Muscle of back (tissue), 11 donors: ENCODE results near the gene FHL5. TPM values are rescaled to one million over a fixed set of nuclear protein-coding genes. Genes with fewer than 3 reads are reported as not detected.
"Not testable (repeated sequence)": the region's sequence is repeated elsewhere in the genome, so short reads cannot be mapped to it uniquely, and the experiment has no call there.

Experiments used
- DNase-seq, 3 donors: peaks; one replicate each; pipeline versions ENCODE4 v3.0.0 to v3.0.0-alpha.2; 2013
- polyA plus RNA-seq, 10 donors: library from polyadenylated mRNA; unstranded; fragments of 120-200 nt; gene quantifications; one replicate each; pipeline ENCODE4 v1.2.1, GENCODE V29; 2013; ENCODE audit not compliant: insufficient read length in 10 of 10

The FHL5 gene
- polyA plus RNA-seq, 10 donors = 1.1 to 3.3 (median 1.9) TPM

DNA sequence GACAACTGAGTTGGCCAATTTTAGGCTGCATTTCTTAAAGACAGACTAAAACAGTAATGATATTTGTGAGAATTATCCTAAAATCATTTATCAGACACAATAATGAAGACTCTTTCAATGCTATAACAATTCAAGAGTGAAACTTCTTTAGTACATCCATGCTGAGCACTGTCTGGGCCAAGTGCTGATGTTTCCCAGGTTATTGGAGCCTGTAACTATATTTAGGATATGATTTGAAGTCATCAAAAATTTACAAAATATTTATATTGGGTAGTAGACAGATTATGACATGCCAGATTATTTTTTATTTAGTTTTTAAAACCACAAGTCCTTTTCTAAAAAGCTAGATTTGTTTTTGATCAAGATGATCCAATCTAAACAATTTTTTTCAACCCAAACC, 45.1 kb downstream of the FHL5 start:
- DNase-seq = no peak

DNA sequence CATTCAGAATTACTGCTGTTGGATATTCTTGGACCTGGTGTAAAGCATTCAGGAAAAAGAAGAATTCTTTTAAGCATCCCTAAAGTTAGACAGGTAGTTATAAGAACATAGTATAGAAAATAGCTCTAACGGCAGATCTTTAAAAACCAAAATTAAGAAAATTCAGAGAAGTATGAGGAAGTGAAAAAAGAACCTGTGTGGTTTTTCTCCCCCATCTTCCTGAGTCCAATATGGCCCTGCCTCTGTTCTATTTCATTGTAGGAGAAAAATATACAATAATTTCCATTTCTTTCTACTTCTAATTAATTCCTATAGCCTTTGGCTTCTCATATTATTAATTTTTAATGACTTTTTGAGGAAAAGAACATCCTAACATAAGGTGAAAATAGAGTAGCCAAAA, 47.1 kb downstream of the FHL5 start:
- DNase-seq = no peak

DNA sequence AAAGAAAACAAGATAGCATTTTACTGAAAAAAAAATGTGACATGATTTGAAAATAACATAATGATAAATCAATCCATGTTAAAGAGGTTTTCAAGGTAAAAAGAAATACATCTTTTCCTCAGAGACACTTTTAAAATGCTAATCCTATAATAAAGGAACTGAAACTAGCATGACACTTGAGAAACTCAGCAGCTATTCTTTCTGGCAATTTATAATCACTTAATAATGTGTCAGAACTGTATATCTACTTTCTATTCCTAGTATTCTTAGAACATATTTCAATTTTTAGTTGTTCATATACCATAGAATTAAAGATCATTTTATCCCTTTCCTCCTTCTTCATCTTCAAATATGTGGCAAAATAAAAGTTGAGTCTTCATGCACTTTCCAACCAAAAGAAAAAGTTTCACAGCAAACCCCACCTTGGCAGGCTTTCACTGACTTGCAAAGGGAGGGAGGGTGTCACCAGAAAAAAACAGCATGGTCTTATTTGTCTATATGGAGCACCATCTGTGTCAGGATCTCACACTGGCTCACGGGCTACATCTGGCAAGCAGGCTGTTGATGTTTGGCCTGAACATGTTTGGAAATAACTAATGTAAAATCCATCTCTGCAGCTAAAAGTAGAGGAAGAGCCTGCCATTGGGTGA, 48.5 kb downstream of the FHL5 start:
- no peak for DNase-seq

DNA sequence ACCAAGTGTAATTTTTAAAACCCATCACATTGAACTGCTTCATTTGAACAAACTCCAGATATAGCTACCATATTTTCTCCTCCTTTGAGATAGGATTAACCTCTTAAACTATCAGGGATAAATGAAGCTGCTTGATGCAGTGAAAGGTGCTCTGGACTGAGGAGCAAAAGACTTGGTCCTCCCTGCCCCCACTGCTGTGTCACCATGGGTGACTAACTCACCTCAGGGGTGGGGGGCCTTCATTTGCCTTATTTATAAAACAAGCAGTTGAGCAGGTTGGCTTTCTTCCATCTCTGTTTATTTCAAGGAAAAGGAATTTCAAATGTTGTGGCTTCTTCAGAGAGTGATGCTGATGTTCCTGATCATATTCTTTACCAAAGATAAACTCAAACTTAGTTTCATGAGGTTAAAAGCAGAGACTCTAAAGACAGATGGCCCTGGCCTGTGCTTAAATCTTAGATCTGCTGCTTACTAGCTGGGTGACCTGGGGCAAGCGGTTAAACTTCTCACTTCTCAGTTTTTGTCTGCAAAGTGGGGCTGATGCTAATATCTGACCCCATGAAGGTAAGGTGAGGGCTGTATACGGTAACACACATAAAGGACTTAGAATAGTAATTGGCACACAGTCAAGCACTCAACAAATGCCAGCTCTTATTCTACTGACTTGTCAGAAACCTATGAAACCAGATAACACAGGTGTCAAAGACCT, 50.5 kb downstream of the FHL5 start:
- DNase-seq = no peak

DNA sequence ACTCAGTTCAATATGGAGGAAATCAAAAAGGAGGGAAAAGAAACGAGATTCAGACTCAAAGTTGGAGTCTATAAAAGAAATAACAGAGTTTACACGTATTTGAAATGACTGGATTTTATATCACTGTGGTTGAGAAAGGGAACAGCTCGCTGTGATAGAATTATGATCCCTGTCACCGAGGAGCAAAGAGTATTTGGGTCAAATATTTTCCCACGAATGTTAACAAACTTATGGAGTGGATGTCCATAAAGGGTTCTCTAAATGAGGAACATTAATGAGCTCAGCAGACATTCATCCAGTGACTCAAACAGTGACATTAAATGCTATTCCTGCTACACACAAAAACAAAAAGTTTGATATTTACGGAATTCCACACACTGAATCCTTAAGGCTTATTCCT, 57.9 kb downstream of the FHL5 start:
- DNase-seq = no peak

DNA sequence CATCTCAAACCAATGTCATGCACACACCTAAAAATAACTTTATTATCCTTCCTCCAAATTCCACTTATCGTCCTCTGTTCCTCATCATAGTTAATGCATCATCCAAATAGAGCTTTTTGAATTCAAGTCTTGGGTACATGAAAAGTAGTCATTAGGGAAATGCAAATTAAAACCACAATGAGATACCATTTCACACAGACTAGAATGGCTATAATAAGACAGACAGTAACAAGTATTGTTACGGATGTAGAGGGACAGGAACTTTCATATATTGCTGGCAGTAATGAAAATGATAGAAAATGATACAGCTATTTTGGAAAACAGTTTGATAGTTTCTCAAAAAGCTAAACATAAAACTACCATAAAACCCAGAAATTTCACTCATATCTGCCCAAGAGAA, 59.1 kb downstream of the FHL5 start:
- no peak for DNase-seq

DNA sequence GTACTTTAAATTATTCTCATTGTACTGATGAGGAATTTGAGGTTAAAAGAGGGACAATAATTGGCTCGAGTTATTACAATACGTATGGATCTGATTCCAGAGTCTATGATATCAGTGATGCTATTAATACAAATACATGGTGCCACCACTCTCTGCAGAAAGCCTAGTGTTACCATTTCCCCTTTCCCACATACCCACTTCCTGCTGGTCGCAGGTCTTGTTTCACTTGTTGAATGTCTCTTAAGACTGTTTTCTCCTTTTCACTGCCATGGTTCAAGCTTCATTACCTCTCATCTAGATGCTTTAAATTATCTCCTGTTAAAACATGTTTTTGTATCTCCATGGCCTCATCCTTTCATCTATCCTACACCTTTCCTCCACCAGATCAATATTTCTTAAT, 62.0 kb downstream of the FHL5 start:
- no peak for DNase-seq

DNA sequence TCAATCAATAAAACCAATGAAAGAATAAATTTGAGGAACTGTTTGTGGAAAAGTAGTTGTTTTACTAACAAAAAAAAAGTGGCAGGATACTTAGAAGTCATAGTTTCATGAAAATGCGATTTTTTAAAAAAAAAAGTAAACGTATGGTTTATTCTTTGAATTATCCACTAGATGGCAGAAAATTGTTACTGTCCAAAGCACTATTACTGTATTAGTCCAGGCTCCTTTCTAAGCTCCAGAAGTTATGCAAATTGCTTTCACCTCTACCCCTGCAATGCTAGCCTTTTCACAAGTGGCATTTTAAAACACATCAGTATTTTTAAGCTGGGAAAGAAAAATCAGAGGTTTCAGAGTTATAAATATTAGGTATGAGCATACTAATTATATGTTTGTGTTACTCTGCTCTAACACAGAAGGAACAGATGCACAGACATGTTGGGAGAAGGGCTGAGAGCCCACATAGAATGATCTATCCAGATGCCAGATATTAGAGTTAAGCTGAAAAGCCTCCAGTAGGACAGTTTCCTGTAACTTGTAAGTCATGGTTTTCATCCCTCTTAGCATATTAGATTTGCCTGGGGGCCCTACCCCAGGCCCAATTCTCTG, 63.9 kb downstream of the FHL5 start:
- peak in 2 of 3 donors; percentile 10 to 36 for DNase-seq

DNA sequence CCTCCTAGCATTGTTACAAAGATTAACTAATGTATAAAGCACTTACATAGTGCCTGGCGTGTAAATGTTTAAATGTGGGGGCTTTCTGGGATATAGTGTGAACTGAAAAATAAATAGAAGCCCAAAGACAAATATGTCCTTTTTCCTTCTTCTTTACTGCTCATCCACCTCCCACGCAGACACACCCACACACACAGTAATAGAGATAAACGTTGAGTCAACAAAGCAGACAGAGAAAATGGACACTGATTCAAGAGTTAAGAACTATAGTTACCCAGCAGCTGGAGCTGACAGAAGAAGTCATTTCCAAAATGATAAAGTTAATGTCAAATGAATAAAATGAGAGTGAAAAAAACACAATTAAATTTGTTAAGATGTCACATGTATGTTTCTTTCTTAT, 68.3 kb downstream of the FHL5 start:
- no peak for DNase-seq

DNA sequence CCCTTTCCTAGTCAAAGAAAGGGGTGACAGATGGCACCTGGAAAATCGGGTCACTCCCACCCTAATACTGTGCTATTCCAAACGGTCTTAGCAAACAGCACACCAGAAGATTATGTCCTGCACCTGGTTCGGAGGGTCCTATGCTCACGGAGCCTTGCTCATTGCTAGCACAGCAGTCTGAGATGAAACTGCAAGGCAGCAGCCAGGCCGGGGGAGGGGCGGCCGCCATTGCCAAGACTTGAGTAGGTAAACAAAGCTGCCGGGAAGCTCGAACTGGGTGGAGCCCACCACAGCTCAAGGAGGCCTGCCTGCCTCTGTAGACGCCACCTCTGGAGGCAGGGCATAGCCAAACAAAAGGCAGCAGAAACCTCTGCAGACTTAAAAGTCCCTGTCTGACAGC, 75.1 kb downstream of the FHL5 start:
- not testable (repeated sequence) for DNase-seq

DNA sequence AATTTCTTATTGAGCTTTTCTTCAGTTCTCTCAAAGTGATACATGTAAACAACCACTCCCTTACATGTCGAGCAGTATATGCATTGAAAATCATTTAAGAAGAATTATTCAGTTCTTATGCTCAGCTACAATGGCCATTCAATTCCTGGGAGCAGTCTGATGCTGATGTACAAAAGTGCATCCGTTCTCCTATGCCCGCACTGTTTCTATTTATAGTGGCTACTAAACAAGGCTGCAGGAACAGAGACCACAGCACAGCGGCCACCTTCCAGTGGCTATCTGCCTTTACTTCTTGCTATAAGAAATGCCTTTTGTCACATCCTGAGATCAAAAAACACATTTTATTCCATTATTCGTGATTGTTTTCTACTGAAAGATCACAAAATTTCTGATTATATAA, 82.2 kb downstream of the FHL5 start:
- no peak for DNase-seq

DNA sequence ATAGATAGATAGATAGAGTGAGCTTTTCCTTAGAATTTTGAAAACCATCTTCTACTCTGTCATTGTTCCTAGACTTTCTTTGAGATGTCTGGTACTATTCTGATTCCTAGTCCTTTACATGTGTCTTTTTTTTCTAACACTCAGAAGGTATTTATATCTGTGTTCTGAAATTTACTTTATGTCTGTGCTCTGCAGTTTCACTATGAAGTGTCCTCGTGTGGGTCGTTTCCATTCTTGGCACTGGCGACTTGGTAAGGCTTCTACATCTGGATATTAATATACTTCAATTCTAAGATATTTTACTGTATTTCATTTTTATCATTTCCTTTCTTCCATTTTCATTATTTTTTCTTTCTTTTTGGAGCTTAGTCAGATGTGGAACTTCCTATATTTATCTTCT, 87.0 kb downstream of the FHL5 start:
- no peak for DNase-seq

DNA sequence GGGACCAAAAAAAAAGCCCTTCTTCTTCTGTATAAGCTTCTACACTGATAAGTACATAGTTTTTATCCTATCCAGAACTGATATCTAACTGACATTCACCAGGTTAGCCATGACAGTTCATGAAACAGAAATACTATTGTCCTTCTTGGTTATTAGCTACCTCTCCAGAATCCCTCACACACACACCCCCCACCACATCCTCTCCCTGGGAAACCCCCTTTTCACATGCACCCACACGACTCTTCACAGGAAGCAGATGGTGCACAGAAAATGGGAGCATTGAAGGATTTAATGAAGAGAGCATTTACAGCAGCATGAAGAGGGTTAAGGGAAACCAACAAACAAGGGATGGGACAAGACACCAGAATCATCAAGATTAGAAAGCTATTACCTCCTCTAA, 88.9 kb downstream of the FHL5 start:
- DNase-seq = no peak

DNA sequence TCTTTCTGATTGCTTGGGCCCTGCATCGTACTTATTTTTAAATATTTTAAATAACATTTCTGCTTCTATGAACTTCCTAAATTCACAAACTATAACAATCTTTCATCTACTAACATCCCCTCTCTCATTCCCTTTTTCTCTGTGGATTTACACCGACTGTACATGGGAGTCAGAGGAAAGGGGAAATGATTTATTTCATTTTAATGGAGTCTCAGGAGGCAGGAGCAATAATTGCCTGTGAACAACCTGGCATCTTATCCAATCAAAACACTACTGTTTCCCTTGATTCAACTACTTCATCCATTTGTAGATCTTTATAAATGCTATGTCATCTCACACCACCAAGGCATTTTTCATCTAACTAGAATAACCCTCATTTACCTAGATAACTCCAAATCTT, 89.6 kb downstream of the FHL5 start:
- no peak for DNase-seq

DNA sequence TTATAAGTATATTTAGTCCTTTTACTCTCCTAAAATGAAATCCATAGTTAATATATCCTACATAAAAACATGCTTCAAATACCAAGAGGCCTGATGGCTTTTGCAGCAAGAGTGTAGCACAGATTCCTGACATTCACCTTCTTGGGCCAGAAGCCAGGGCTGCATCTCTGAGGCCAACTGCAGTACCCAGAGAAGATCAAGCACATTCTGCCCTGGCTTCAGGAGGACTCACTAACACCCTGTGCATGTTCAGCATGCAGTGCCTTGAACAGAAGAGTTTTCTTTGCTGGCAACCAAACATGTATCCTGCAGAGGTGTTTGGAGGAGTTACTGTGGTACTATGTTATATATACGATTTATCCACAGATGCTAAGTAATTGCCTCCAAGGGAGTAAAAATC, 90.3 kb downstream of the FHL5 start:
- peak in 2 of 3 donors; percentile 12 to 20 for DNase-seq

DNA sequence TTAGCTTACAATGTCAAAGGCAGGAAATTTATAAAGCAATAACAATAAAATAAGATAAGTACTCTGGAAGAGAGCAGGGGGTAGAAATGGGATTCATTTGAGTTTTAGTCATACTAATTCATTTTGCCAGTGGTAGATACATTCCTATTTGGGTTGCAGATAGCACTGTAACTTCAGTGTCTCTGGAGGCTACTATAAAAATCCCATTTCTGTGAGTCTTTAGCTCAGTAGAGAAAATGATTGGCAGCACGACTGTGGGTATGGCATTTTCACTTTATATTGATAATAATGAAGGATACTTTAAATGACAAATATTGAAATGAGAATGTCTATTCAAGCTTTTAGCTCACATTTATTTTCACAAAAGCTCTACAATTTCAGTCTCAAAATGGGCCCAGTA, 93.6 kb downstream of the FHL5 start:
- DNase-seq = no peak

DNA sequence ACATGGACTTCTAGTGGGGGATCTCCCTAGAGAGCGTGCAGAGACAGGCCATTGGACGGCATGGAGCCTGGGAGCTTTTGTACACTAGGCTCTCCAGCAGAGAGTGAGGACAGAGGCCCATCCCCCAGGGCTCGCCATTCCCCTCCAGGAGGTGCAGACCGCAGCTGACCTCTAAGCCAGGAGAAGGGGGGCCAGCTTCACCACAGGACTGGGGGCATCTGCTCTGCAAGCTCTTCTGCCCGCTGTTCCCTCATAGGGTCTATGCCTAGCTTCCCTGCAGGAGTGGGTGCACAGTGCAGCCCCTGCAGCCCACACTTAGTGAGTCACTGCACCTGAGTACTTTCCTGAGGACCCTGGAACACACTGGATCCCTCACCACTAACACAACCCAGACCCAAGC, 94.4 kb downstream of the FHL5 start:
- DNase-seq = no peak

DNA sequence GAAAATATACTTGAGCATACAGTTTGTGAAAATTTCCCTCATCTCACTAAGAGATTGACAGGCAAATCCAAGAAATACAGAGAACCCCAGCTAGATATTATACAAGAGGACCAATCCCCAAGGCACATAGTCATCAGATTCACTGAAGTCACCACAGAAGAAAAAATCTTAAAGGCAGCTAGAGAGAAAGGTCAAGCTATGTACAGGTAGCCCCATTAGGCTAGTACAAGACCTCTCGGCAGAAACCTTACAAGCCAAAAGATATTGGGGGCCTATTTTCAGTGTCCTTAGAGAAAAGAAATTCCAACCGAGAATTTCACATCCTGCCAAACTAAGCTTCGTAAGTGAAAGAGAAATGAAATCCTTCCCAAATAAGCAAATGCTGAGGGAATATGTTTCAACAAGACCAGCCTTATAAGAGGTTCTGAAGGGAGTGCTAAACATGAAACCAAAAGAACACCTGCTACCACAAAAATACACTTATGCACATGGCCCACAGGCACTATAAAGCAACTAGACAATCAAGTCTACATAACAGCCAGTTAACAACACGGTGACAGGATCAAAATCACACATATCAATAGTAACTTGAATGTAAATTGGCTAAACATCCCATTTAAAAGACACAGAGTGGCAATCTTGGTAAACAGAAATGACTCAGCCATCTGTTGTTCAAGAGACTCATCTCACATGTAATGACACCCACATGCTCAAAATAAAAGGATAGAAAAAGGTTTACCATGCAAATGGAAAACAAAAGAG, 96.3 kb downstream of the FHL5 start:
- DNase-seq = no peak
